ENCODE measurements around the gene PPRC1. TPM values are rescaled to one million over a fixed set of nuclear protein-coding genes. Genes with fewer than 3 reads are reported as not detected.

Gene PPRC1
- total RNA-seq, 1 donor from 2014 or later, result 14.6 TPM

- DNase-seq, result no peak
These were observed 62.5 kb downstream of the PPRC1 start for GRCh38 chr10:102195296-102195870.

GRCh38 chr10:102196893-102197292 is 64.1 kb downstream of the PPRC1 start:
- DNase-seq, result no peak

GRCh38 chr10:102198027-102198426 is 65.2 kb downstream of the PPRC1 start:
- DNase-seq, result no peak

Small RNA genes lying within 50 kb of the gene (small RNA-seq; reads per million reads assigned to genes)
- gene AL500527.1 (ENCODE audit: low replicate concordance) (not detected), gene AL500527.2 (ENCODE audit: low replicate concordance) (not detected)

Other genes starting within 250 kb of the PPRC1 start
- gene ARMH3, start 76.9 kb upstream of the PPRC1 start, total RNA-seq, result 20.0 TPM
- 23.0 TPM for gene HPS6, start 67.7 kb upstream of the PPRC1 start, total RNA-seq
- gene LDB1, start 12.7 kb upstream of the PPRC1 start, total RNA-seq, result 54.0 TPM
- 51.1 TPM for gene NOLC1, start 19.3 kb downstream of the PPRC1 start, total RNA-seq
- gene ELOVL3, start 93.3 kb downstream of the PPRC1 start, total RNA-seq, result not detected
- gene PITX3, start 108.5 kb downstream of the PPRC1 start, total RNA-seq, result 3.2 TPM
- gene GBF1, start 112.5 kb downstream of the PPRC1 start, total RNA-seq, result 37.4 TPM

All from tongue (tissue), 3 donors.